Renal cortex interstitium (tissue), 15 donors: ENCODE data around the gene KIF15. TPM values are rescaled to one million over a fixed set of nuclear protein-coding genes. Genes with fewer than 3 reads are reported as not detected.

Experiments
- DNase-seq, 11 donors: peaks; one replicate each; pipeline ENCODE4 v3.0.0-alpha.2; 2013; ENCODE audit warnings: low read depth in 9 of 11, low spot score in 4 of 11; ENCODE audit errors: extremely low read depth in 1 of 11
- long read RNA-seq, 16 experiments: transcript quantifications; one replicate each; lab custom pipeline, GENCODE V29; 2026
- polyA plus RNA-seq, 3 donors: library from polyadenylated mRNA; unstranded; fragments of 120-200 nt; gene quantifications; one replicate each; pipeline ENCODE4 v1.2.1, GENCODE V29; 2013; ENCODE audit not compliant: insufficient read length in 3 of 3

The KIF15 gene
- 10 to 100 TPM; 21.2 to 31.2 (median 30.6) TPM for polyA plus RNA-seq
- long read RNA-seq, donor 1 = 0 reads
- long read RNA-seq, donor 2 = 0 reads
- long read RNA-seq, donor 3, full-length matches to known transcripts = 1 of 7 reads
- long read RNA-seq, donor 3, partial matches to known transcripts = 6 of 7 reads
- long read RNA-seq, donor 3, other reads (novel, unspliced or antisense) = 0 of 7 reads
- long read RNA-seq, donor 4, full-length matches to known transcripts = 1 of 1 reads
- long read RNA-seq, donor 4, partial matches to known transcripts = 0 of 1 reads
- long read RNA-seq, donor 4, other reads (novel, unspliced or antisense) = 0 of 1 reads
- long read RNA-seq, donor 5 = 0 reads
- long read RNA-seq, donor 6, partial matches to known transcripts = 7 of 7 reads
- long read RNA-seq, donor 6, other reads (novel, unspliced or antisense) = 0 of 7 reads
- long read RNA-seq, donor 7, partial matches to known transcripts = 13 of 13 reads
- long read RNA-seq, donor 7, other reads (novel, unspliced or antisense) = 0 of 13 reads
- long read RNA-seq, donor 8, full-length matches to known transcripts = 1 of 11 reads
- long read RNA-seq, donor 8, partial matches to known transcripts = 10 of 11 reads
- long read RNA-seq, donor 8, other reads (novel, unspliced or antisense) = 0 of 11 reads
- long read RNA-seq, donor 9 = 0 reads
- long read RNA-seq, donor 10, partial matches to known transcripts = 5 of 5 reads
- long read RNA-seq, donor 10, other reads (novel, unspliced or antisense) = 0 of 5 reads
- long read RNA-seq, donor 11 = 0 reads
- long read RNA-seq, donor 12 = 0 reads
- long read RNA-seq, donor 13, partial matches to known transcripts = 10 of 10 reads
- long read RNA-seq, donor 13, other reads (novel, unspliced or antisense) = 0 of 10 reads
- long read RNA-seq, donor 14, full-length matches to known transcripts = 1 of 11 reads
- long read RNA-seq, donor 14, partial matches to known transcripts = 10 of 11 reads
- long read RNA-seq, donor 14, other reads (novel, unspliced or antisense) = 0 of 11 reads
- long read RNA-seq, donor 15 = 0 reads
- long read RNA-seq, donor 16, full-length matches to known transcripts = 1 of 8 reads
- long read RNA-seq, donor 16, partial matches to known transcripts = 7 of 8 reads
- long read RNA-seq, donor 16, other reads (novel, unspliced or antisense) = 0 of 8 reads

GRCh38 chr3:44761424-44762169 lies at the start of gene KIF15, which contains the start of gene KIAA1143:
KIF15 (plus strand) TSS chr3:44761794; CDS start chr3:44761866, 72 bp downstream.
KIAA1143 (minus strand) TSS chr3:44761619; CDS start chr3:44761602, 17 bp downstream.
- peak; percentile 88 to 99 (median 96) for DNase-seq

GRCh38 chr3:44712455-44713075 lies 49.0 kb upstream of the KIF15 start, which contains the start of gene ZNF502:
ZNF502 (plus strand) TSS chr3:44712660; CDS start chr3:44720262, 7,602 bp downstream.
- peak; percentile 78 to 90 (median 86) for DNase-seq

- DNase-seq = no peak
Observed at GRCh38 chr3:44721231-44722102, 40.1 kb upstream of the KIF15 start.

- no peak for DNase-seq
Observed at GRCh38 chr3:44722103-44722401, 39.5 kb upstream of the KIF15 start.

GRCh38 chr3:44729384-44729910 lies 32.1 kb upstream of the KIF15 start, which contains the start of gene ZNF501:
ZNF501 (plus strand) TSS chr3:44729635; CDS start chr3:44734422, 4,787 bp downstream.
- peak; percentile 81 to 93 (median 89) for DNase-seq

GRCh38 chr3:44734646-44735168 lies 26.9 kb upstream of the KIF15 start:
- no peak for DNase-seq

GRCh38 chr3:44761101-44761423 lies 532 bp upstream of the KIF15 start:
- DNase-seq = peak in 2 of 11 donors; percentile 2 to 15

- DNase-seq = peak in 1 of 11 donors; percentile 13
Observed at GRCh38 chr3:44762170-44762677, 630 bp downstream of the KIF15 start.

- peak in 1 of 11 donors; percentile 2 for DNase-seq
Observed at GRCh38 chr3:44762690-44763089, 1.1 kb downstream of the KIF15 start.

- DNase-seq = no peak
Observed at GRCh38 chr3:44764248-44764647, 2.7 kb downstream of the KIF15 start.

- no peak for DNase-seq
Observed at GRCh38 chr3:44771424-44772098, 10.0 kb downstream of the KIF15 start.

GRCh38 chr3:44772099-44772442 lies 10.5 kb downstream of the KIF15 start:
- DNase-seq = no peak

- no peak for DNase-seq
Observed at GRCh38 chr3:44782891-44783290, 21.3 kb downstream of the KIF15 start.

GRCh38 chr3:44795197-44795596 lies 33.6 kb downstream of the KIF15 start:
- DNase-seq = no peak

- no peak for DNase-seq
Observed at GRCh38 chr3:44802011-44802410, 40.4 kb downstream of the KIF15 start.

GRCh38 chr3:44803298-44803697 lies 41.7 kb downstream of the KIF15 start:
- no peak for DNase-seq
